ENCODE results near the gene LDLRAD3. TPM values are rescaled to one million over a fixed set of nuclear protein-coding genes. Genes with fewer than 3 reads are reported as not detected.

Gene LDLRAD3
- total RNA-seq, 1 experiment from 2014 or later, result not detected

GRCh38 chr11:35930466-35930865, 13.4 kb upstream of the LDLRAD3 start:
- no peak overlapping the region for H3K4me2 ChIP-seq (ENCODE audit: low read depth, low read length, poor library complexity, severe bottlenecking)
- H3K4me3 ChIP-seq (ENCODE audit: low read length), result no peak overlapping the region
- H2AFZ ChIP-seq (ENCODE audit: low read length), result no peak overlapping the region
- no peaks in the 10 kb centered on the region for H3K9me2 ChIP-seq (replicated peaks; ENCODE audit: insufficient read depth, low read length)
- DNase-seq, result no peak
- no peak overlapping the region for H3K9ac ChIP-seq (ENCODE audit: low read length)
- no peaks in the 10 kb centered on the region for H3K9me3 ChIP-seq (ENCODE audit: low read length)
- no peaks in the 10 kb centered on the region for H3K79me2 ChIP-seq (ENCODE audit: low read length)
- no peaks in the 10 kb centered on the region for H4K20me1 ChIP-seq (ENCODE audit: insufficient read depth, low read depth, low read length)
- no peaks in the 10 kb centered on the region for H3K4me1 ChIP-seq (ENCODE audit: low read length)
- no peaks in the 10 kb centered on the region for H3K36me3 ChIP-seq (ENCODE audit: insufficient read depth, low read length)
- H3K27ac ChIP-seq (ENCODE audit: low read length), result no peak overlapping the region
- no peaks in the 10 kb centered on the region for H3K27me3 ChIP-seq (ENCODE audit: low read length)

DNA sequence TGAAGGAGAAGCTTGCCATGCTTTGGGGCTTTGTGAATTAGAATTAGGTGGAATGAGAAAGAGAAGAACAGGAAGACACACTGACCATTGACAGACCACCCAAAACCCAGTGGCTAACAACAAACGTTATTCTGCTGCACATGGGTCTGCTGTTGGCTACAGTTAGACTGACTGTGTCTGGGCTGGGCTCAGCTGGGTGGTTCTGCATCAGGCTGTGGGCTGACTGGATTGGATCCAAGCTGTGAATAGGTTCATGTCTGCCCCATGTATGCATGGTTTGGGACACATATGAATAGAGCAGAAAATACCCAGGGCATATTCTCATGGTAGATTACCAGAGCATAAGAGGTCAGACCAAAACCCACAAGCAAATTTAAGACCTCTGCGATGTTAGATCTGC, 11.7 kb upstream of the LDLRAD3 start:
- Histone ChIP-seq H3K27me3 (ENCODE audit: low read length) (no peaks in the 10 kb centered on the region), H3K36me3 (ENCODE audit: insufficient read depth, low read length) (no peaks in the 10 kb centered on the region), H3K4me1 (ENCODE audit: low read length) (no peaks in the 10 kb centered on the region), H4K20me1 (ENCODE audit: insufficient read depth, low read depth, low read length) (no peaks in the 10 kb centered on the region), H3K9ac (ENCODE audit: low read length) (no peak overlapping the region), H3K79me2 (ENCODE audit: low read length) (no peaks in the 10 kb centered on the region), H3K4me2 (ENCODE audit: low read depth, low read length, poor library complexity, severe bottlenecking) (no peak overlapping the region), H2AFZ (ENCODE audit: low read length) (no peak overlapping the region), H3K27ac (ENCODE audit: low read length) (no peak overlapping the region), H3K9me2 (replicated peaks; ENCODE audit: insufficient read depth, low read length) (no peaks in the 10 kb centered on the region), H3K9me3 (ENCODE audit: low read length) (no peaks in the 10 kb centered on the region), H3K4me3 (ENCODE audit: low read length) (no peak overlapping the region)
- DNase-seq, result no peak

GRCh38 chr11:35932681-35933319, 11.1 kb upstream of the LDLRAD3 start:
- Histone ChIP-seq H3K9ac (ENCODE audit: low read length) (no peak overlapping the region), H4K20me1 (ENCODE audit: insufficient read depth, low read depth, low read length) (no peaks in the 10 kb centered on the region), H3K27me3 (ENCODE audit: low read length) (no peaks in the 10 kb centered on the region), H3K36me3 (ENCODE audit: insufficient read depth, low read length) (no peaks in the 10 kb centered on the region), H3K27ac (ENCODE audit: low read length) (no peak overlapping the region), H3K9me2 (replicated peaks; ENCODE audit: insufficient read depth, low read length) (no peaks in the 10 kb centered on the region), H3K4me3 (ENCODE audit: low read length) (no peak overlapping the region), H3K79me2 (ENCODE audit: low read length) (no peaks in the 10 kb centered on the region), H3K4me2 (ENCODE audit: low read depth, low read length, poor library complexity, severe bottlenecking) (no peak overlapping the region), H3K4me1 (ENCODE audit: low read length) (no peaks in the 10 kb centered on the region), H3K9me3 (ENCODE audit: low read length) (no peaks in the 10 kb centered on the region), H2AFZ (ENCODE audit: low read length) (no peak overlapping the region)
- DNase-seq, result no peak

DNA sequence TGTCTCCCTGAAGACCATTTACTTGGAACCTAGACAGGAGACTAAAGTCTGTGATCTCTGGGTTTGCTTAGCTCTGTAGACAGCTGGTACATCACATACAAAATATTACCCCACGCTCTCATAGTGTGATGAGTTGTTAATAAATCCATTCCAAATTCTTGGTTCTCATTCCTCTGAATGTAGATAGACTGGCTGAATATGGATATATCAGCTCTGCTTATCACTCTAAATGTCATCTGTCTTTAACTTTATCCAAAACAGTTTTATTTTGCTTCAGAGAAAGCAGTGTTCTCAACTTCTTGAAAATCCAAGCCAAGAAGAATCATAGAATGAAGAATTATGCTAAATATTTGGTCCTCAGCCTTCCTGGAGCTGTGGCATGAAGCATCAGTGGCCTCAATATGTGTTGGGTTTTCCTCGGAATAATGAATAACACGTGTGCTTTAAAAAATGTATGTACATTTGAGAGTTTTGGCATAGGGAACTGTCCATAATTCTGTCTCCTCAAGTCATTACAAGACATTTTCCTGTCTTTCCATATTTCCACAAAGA, 10.5 kb upstream of the LDLRAD3 start:
- Histone ChIP-seq H3K27ac (ENCODE audit: low read length) (no peak overlapping the region), H3K36me3 (ENCODE audit: insufficient read depth, low read length) (no peaks in the 10 kb centered on the region), H3K4me2 (ENCODE audit: low read depth, low read length, poor library complexity, severe bottlenecking) (no peak overlapping the region), H3K4me1 (ENCODE audit: low read length) (no peaks in the 10 kb centered on the region), H3K9ac (ENCODE audit: low read length) (no peak overlapping the region), H3K9me3 (ENCODE audit: low read length) (no peaks in the 10 kb centered on the region), H4K20me1 (ENCODE audit: insufficient read depth, low read depth, low read length) (no peaks in the 10 kb centered on the region), H3K9me2 (replicated peaks; ENCODE audit: insufficient read depth, low read length) (no peaks in the 10 kb centered on the region), H3K27me3 (ENCODE audit: low read length) (no peaks in the 10 kb centered on the region), H3K4me3 (ENCODE audit: low read length) (no peak overlapping the region), H3K79me2 (ENCODE audit: low read length) (no peaks in the 10 kb centered on the region), H2AFZ (ENCODE audit: low read length) (no peak overlapping the region)
- no peak for DNase-seq

DNA sequence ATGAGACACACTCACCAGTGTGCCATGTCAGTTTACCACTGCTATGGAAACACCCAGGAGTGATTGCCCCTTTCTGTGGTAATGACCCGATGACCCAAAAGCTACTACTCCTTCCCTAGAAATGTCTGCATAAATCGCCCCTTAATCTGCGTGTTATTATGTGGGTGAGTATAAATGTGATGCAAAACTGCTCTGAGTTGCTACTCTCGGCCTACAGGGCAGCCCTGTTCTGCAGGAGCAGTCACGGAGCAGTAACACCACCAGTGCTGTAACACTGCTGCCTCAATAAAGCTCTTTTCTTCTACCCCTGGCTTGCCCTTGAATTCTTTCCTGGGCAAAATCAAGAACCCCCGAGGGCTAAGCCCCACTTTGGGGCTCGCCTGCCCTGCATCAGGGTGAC, 9.6 kb upstream of the LDLRAD3 start:
- Histone ChIP-seq H3K9ac (ENCODE audit: low read length) (no peak overlapping the region), H3K27ac (ENCODE audit: low read length) (no peak overlapping the region), H3K9me2 (replicated peaks; ENCODE audit: insufficient read depth, low read length) (no peaks in the 10 kb centered on the region), H3K4me2 (ENCODE audit: low read depth, low read length, poor library complexity, severe bottlenecking) (no peak overlapping the region), H3K4me1 (ENCODE audit: low read length) (no peaks in the 10 kb centered on the region), H2AFZ (ENCODE audit: low read length) (no peak overlapping the region), H3K36me3 (ENCODE audit: insufficient read depth, low read length) (no peaks in the 10 kb centered on the region), H4K20me1 (ENCODE audit: insufficient read depth, low read depth, low read length) (no peaks in the 10 kb centered on the region), H3K4me3 (ENCODE audit: low read length) (no peak overlapping the region), H3K27me3 (ENCODE audit: low read length) (no peaks in the 10 kb centered on the region), H3K79me2 (ENCODE audit: low read length) (no peaks in the 10 kb centered on the region), H3K9me3 (ENCODE audit: low read length) (no peaks in the 10 kb centered on the region)
- no peak for DNase-seq

GRCh38 chr11:35934981-35935380, 8.9 kb upstream of the LDLRAD3 start:
- H3K36me3 ChIP-seq (ENCODE audit: insufficient read depth, low read length), result no peaks in the 10 kb centered on the region
- H3K4me2 ChIP-seq (ENCODE audit: low read depth, low read length, poor library complexity, severe bottlenecking), result no peak overlapping the region
- H3K27me3 ChIP-seq (ENCODE audit: low read length), result no peaks in the 10 kb centered on the region
- H3K4me1 ChIP-seq (ENCODE audit: low read length), result no peaks in the 10 kb centered on the region
- DNase-seq, result no peak
- H4K20me1 ChIP-seq (ENCODE audit: insufficient read depth, low read depth, low read length), result no peaks in the 10 kb centered on the region
- no peak overlapping the region for H3K4me3 ChIP-seq (ENCODE audit: low read length)
- H3K9ac ChIP-seq (ENCODE audit: low read length), result no peak overlapping the region
- no peaks in the 10 kb centered on the region for H3K9me3 ChIP-seq (ENCODE audit: low read length)
- no peak overlapping the region for H3K27ac ChIP-seq (ENCODE audit: low read length)
- no peak overlapping the region for H2AFZ ChIP-seq (ENCODE audit: low read length)
- H3K79me2 ChIP-seq (ENCODE audit: low read length), result no peaks in the 10 kb centered on the region
- H3K9me2 ChIP-seq (replicated peaks; ENCODE audit: insufficient read depth, low read length), result no peaks in the 10 kb centered on the region

GRCh38 chr11:35935390-35935789, 8.5 kb upstream of the LDLRAD3 start:
- H3K36me3 ChIP-seq (ENCODE audit: insufficient read depth, low read length), result no peaks in the 10 kb centered on the region
- no peaks in the 10 kb centered on the region for H3K79me2 ChIP-seq (ENCODE audit: low read length)
- H3K27ac ChIP-seq (ENCODE audit: low read length), result no peak overlapping the region
- no peak overlapping the region for H3K9ac ChIP-seq (ENCODE audit: low read length)
- H2AFZ ChIP-seq (ENCODE audit: low read length), result no peak overlapping the region
- no peaks in the 10 kb centered on the region for H3K9me3 ChIP-seq (ENCODE audit: low read length)
- H3K27me3 ChIP-seq (ENCODE audit: low read length), result no peaks in the 10 kb centered on the region
- no peaks in the 10 kb centered on the region for H3K9me2 ChIP-seq (replicated peaks; ENCODE audit: insufficient read depth, low read length)
- DNase-seq, result no peak
- no peak overlapping the region for H3K4me3 ChIP-seq (ENCODE audit: low read length)
- no peaks in the 10 kb centered on the region for H3K4me1 ChIP-seq (ENCODE audit: low read length)
- H3K4me2 ChIP-seq (ENCODE audit: low read depth, low read length, poor library complexity, severe bottlenecking), result no peak overlapping the region
- H4K20me1 ChIP-seq (ENCODE audit: insufficient read depth, low read depth, low read length), result no peaks in the 10 kb centered on the region

GRCh38 chr11:35937111-35937510, 6.8 kb upstream of the LDLRAD3 start:
- H3K9ac ChIP-seq (ENCODE audit: low read length), result no peak overlapping the region
- H3K36me3 ChIP-seq (ENCODE audit: insufficient read depth, low read length), result no peaks in the 10 kb centered on the region
- no peak overlapping the region for H3K4me3 ChIP-seq (ENCODE audit: low read length)
- H3K4me1 ChIP-seq (ENCODE audit: low read length), result no peaks in the 10 kb centered on the region
- no peaks in the 10 kb centered on the region for H4K20me1 ChIP-seq (ENCODE audit: insufficient read depth, low read depth, low read length)
- H3K9me2 ChIP-seq (replicated peaks; ENCODE audit: insufficient read depth, low read length), result no peaks in the 10 kb centered on the region
- H3K4me2 ChIP-seq (ENCODE audit: low read depth, low read length, poor library complexity, severe bottlenecking), result no peak overlapping the region
- H3K79me2 ChIP-seq (ENCODE audit: low read length), result no peaks in the 10 kb centered on the region
- H3K27me3 ChIP-seq (ENCODE audit: low read length), result no peaks in the 10 kb centered on the region
- DNase-seq, result no peak
- no peaks in the 10 kb centered on the region for H3K9me3 ChIP-seq (ENCODE audit: low read length)
- H2AFZ ChIP-seq (ENCODE audit: low read length), result no peak overlapping the region
- no peak overlapping the region for H3K27ac ChIP-seq (ENCODE audit: low read length)

Measured in Karpas-422 (cell line).